Hematopoietic multipotent progenitor cell treated with erythropoietin and hydrocortisone succinate and interleukin-3 and kit ligand, for 15 days (in vitro differentiated cells): Measurements from ENCODE around the gene CDC42EP3.

ENCODE experiments used
- DNase-seq: peaks from one replicate; pipeline ENCODE4 v3.0.0-alpha.2; 2015; ENCODE audit warnings: low spot score

The CDC42EP3 gene

DNA sequence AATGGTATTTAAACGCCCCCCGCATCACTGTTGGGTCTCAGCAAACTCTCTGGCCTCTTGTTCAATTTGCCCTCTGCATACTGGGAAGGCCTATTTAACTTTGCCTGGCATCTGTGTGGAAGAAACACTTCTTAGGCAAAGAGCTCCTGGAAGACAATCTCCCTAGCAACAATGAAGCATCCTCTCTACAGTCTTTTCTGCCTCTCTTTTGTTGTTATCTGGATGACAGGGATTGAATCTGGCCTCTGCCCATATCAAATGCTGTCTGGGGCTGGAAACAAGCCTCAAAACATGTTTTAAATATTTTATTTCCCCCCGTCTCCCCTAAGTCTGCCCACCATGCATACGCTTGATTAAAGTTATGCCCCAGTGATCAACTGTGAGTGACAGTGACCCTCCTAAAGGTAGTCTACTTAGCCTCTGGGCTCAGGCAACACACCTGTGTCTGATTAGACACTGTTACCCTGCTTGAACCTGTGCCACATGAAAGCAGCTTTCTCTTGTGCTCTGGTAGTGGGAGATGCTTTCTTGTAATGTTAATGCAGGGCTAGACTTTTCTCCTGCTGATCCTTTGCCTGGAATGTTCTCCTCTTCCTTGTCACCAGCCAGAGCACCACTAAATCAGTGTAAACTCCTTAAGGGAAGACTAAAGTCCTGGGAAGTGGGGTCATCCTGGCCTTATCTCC is 34.9 kb downstream of the CDC42EP3 start:
- DNase-seq = no peak

DNA sequence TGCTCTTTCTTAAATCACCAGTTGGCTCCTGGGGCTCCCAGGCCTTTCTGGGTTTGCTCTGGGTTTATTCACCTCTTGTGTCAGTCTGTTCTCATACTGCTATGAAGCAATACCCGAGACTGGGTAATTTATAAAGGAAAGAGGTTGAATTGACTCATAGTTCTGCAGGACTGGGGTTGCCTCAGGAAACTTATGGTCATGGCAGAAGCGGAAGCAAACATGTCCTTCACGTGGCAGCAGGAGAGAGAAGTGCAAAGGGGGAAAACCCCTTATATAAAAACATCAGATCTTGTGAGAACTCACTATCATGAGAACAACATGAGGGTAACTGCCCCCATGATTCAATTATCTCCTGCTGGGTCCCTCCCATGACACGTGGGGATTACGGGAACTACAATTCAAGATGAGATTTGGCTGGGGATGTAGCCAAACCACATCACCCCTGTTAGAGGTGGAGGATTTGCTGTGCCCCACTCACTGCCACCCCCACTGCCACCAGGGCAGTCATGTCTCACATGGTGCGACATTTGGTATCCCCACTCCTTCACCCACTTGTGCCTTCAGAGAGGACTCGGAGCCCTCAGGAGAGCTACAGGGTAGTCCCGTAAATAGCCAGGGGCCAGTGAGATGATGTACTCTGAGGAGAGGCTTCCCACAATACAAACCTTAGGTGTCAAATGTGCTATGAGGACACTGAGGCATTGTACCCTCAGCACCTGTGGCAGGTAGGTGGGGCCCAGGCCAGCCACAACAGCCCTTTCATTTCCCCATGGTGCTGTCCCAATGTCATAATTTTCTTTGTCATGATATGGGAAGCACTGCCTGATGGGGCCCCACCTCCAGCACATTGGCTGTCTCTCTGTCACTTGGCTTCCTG is 35.7 kb downstream of the CDC42EP3 start:
- no peak for DNase-seq

DNA sequence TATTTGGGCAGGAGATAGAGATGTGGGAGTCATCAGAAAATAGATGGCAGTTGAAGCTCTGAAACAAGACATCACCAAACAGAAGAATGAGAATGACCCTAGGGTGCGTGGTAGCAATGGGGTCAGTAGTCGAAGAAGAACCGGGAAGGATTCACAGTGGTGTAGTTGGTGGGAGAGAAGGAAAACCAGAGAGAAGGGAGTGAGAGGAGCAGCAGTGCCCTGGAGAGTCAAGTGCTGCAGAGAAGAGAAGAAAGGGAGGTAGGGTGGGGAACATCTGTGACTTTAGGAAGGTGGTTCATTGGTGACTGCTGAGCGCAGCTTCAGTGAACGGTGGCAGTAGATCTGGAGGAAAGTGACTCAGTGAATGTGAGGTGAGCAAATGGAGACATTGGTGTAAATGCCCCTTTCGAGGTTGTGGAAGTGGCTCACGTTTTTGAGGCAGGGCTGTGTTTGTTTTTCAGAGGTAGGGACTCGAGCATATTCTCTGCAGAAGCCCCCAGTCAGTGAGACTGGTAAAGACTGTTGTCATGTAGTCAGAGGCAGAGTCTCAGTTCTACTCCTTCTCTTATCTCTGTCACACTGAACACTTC is 36.4 kb downstream of the CDC42EP3 start:
- no peak for DNase-seq

DNA sequence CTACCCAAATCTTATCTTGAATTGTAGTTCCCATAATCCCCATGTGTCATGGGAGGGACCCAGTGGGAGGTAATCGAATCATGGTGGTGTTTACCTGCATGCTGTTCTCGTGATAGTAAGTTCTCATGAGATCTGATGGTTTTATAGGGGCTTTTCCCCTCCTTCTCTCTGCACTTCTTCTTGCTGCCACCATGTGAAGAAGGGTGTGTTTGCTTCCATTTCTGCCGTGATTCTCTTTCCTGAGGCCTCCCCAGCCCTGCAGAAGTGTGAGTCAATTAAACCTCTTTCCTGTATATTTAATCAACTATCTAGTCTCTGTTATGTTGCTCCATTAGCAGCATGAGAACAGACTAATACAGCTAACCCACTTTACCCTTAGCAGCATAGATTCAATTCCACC is 37.6 kb downstream of the CDC42EP3 start:
- no peak for DNase-seq

- DNase-seq = no peak
These were observed 38.2 kb downstream of the CDC42EP3 start for GRCh38 chr2:37633234-37633633.

DNA sequence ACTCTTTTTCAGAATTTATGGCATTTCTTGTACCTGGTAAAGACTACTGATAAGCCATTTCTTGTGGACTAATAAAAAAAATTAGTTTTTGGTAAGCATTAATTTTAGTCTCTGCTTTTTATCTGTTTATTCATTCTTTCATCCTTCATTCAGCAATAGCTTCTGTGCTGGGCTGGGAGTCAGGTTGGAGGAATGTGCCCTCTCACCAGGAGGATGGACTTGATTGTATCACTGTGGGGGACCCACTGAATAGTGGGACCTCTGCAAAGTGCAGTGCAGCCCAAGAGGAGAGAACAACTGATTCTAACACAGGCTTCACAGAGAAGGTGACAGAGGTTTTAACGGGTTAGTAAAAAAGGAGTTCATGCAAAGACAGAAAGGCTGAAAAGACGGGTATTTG is 39.1 kb downstream of the CDC42EP3 start:
- DNase-seq = no peak

DNA sequence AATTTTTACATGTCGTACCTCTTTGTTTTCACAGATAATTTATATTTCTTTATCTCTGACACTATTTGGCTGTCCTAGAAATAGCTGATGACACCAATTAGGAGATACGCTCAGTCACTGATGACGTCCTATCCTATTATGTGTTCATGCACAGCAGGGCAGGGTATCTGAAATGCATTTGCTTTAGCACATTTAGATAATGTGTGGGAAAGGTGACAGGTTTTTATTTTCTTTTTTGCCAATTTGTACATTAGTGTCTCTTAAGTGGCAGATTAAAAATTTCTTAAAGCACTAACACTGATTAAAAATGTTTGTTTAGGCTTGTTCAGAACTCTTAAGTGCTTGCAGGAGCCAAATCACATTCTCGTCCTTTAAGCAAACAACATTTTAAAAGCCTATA is 39.7 kb downstream of the CDC42EP3 start:
- no peak for DNase-seq

- no peak for DNase-seq
These were observed 40.1 kb downstream of the CDC42EP3 start for GRCh38 chr2:37631292-37631691.

GRCh38 chr2:37630776-37631175 is 40.7 kb downstream of the CDC42EP3 start:
- DNase-seq = no peak

DNA sequence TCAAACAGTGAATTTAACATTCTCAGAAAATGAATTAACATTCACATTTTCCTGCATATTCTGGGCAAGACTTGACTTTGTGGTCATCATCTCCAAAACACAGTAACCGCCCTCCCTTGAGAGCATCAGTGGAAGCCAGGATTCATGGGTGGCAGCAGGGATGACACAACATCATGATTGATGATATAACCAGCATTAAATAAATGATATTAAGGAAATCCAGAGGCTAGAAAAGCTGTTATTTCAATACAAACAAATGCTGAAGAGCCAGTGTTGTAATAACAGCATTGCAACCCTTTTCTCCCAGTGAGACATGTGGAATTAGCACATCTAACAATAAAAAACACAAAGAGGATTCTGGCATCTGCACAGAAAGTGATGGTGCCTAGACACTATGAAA is 41.1 kb downstream of the CDC42EP3 start:
- DNase-seq = no peak

- DNase-seq = no peak
These were observed 41.9 kb downstream of the CDC42EP3 start for GRCh38 chr2:37629529-37629928.

- no peak for DNase-seq
These were observed 43.7 kb downstream of the CDC42EP3 start for GRCh38 chr2:37627710-37628109.

GRCh38 chr2:37625796-37626571 is 45.5 kb downstream of the CDC42EP3 start:
- DNase-seq = no peak

- no peak for DNase-seq
These were observed 46.3 kb downstream of the CDC42EP3 start for GRCh38 chr2:37625156-37625555.

- no peak for DNase-seq
These were observed 47.2 kb downstream of the CDC42EP3 start for GRCh38 chr2:37623971-37624900.

DNA sequence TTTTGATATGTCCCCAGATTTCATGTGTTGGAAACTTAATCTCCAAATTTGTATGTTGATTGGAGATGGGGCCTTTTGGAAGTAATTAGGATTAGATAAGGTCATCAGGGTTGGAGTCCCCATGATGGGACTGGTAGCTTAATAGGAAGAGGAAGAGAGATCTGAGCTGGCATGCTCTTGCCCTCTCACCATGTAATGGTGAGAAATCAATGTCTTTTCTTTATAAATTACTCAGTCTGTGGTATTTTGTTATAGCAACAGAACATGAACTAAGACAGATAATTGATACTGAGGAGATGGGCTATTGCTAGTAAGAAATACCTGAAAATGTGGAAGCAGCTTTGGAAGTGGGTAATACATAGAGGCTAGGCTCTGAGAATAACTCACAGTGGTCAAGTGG is 48.0 kb downstream of the CDC42EP3 start:
- no peak for DNase-seq

DNA sequence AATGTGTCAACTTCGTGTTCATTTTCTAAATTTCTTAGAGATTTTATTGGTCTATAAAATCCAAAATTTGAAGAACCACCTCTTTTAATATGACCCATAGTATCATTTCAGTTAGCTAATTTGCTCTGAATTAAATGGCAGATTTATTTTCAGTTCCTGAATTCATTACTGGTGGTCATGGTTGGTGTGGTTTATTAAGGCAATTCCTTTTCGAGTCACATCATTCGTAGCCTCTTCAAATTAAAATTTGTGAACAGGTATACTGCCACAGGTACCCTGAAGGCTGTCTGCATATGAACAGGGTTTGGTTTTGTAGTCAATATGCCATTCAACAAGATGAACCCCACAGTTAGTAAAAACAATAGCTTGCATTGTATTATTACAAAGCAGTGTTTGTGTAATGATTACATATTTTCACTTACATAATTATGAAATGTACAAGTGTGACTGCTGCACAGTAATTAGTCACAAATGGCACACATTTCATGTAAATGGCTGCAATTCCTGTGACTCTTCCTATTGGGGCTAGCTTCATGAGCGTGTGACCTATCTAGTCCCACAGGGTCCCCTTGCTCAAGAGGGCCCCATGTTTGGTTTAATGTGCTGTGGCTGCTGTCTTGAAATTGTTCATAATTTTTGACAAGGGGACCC is 48.9 kb downstream of the CDC42EP3 start:
- no peak for DNase-seq

DNA sequence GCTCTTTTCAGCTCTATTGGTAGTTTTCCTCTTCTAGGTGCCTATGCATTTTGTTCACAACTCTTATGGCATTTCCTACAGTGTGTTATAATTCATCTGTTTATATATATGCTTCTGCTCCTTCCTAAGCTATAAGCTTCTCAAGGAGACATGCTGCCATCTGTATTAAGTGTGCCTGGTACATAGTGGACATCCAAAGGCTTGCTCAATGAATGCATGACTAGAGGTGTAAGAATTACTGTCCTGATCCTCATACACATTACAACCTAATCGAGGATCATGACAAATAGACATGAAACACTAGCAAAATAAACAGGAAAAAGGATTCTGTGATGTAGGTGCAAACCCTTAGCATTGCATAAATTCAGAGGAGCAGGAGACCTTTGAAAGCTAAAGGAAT is 50.2 kb downstream of the CDC42EP3 start:
- no peak for DNase-seq

GRCh38 chr2:37619959-37620300 is 51.5 kb downstream of the CDC42EP3 start:
- no peak for DNase-seq

GRCh38 chr2:37619230-37619958 is 52.0 kb downstream of the CDC42EP3 start:
- DNase-seq = no peak
